Activated T-helper 17 cell treated with anti-CD3 and anti-CD28 coated beads, Interleukin-2, amount 50 U/mL, for 72 hours (primary cell): ENCODE measurements around the gene PTGER4. TPM values are rescaled to one million over a fixed set of nuclear protein-coding genes. Genes with fewer than 3 reads are reported as not detected.

ENCODE experiments used
- ATAC-seq: fragments of 150-1000 bp; cut with Tn5 transposase; replicated peaks from 2 replicates; pipeline ENCODE4 v1.10.0; 2021; ENCODE audit warnings: mild to moderate bottlenecking, moderate library complexity
- H3K27ac Mint-ChIP-seq: one replicate; pipeline ENCODE4 v1.8.0; 2022; ENCODE audit warnings: mixed read lengths
- H3K27me3 Mint-ChIP-seq: one replicate; pipeline ENCODE4 v1.8.0; 2022; ENCODE audit warnings: mixed read lengths
- H3K36me3 Mint-ChIP-seq: one replicate; pipeline ENCODE4 v1.8.0; 2022; ENCODE audit warnings: low read depth, mild to moderate bottlenecking, mixed read lengths
- H3K4me1 Mint-ChIP-seq: one replicate; pipeline ENCODE4 v1.8.0; 2022; ENCODE audit warnings: mixed read lengths
- H3K4me3 Mint-ChIP-seq: one replicate; pipeline ENCODE4 v1.8.0; 2022; ENCODE audit warnings: mild to moderate bottlenecking, mixed read lengths
- H3K9me3 Mint-ChIP-seq: one replicate; pipeline ENCODE4 v1.8.0; 2022; ENCODE audit warnings: mixed read lengths
- total RNA-seq, 2 donors: library from RNA; stranded (reverse); gene quantifications; one replicate each; pipeline ENCODE4 v1.2.3, GENCODE V29; 2022

The PTGER4 gene
- total RNA-seq, 2 donors from 2014 or later, result 42.6 to 100 TPM

GRCh38 chr5:40735609-40736008 lies 55.9 kb downstream of the PTGER4 start:
- ATAC-seq, result peak; percentile 64
- H3K4me1 Mint-ChIP-seq, result peaks cover 18% of the 10 kb centered on the region
- peak overlapping the region; percentile 1 for H3K4me3 Mint-ChIP-seq
- peaks cover 28% of the 10 kb centered on the region for H3K36me3 Mint-ChIP-seq
- H3K27ac Mint-ChIP-seq, result peak overlapping the region; percentile 54
- peaks cover 3% of the 10 kb centered on the region for H3K9me3 Mint-ChIP-seq
- H3K27me3 Mint-ChIP-seq, result no peaks in the 10 kb centered on the region

DNA sequence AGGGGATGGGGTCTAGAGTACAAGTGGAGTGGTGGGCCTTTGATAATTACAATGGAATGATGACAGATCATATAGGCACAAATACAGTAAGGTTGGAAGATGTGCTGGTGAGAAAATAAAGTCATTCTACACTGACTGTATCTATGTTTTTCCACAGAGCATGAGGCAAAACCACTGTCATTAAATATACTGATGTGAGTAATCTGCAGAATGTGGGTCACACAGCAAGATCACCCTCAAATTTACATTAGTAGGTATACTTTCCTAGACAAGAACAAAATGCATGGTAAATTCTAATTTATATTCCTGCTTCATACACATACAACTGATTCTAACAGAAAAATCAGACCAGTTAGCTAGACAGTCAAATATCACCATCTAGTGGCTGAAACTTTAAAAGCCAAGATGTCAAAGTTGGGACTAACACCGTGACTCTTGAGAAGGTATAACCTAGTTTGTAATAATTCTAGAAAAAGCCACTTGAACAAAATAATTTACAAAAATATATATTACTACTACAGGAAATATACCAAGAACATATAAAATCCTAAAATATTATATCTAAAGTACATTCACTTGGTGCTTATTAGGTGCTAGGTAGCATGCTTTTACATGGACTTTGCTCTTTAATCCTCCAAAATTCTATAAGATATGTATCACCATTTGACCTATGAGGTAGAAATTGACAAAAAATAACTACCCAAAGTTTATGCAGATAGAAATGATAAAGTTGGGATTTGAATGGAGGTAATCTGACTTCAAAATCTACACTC lies 56.6 kb downstream of the PTGER4 start:
- Mint-ChIP-seq H3K4me3 (peak overlapping the region; percentile 1), H3K9me3 (peaks cover 3% of the 10 kb centered on the region), H3K27ac (peak overlapping the region; percentile 54), H3K27me3 (no peaks in the 10 kb centered on the region), H3K4me1 (peaks cover 23% of the 10 kb centered on the region), H3K36me3 (peaks cover 34% of the 10 kb centered on the region)
- peak; percentile 72 for ATAC-seq

DNA sequence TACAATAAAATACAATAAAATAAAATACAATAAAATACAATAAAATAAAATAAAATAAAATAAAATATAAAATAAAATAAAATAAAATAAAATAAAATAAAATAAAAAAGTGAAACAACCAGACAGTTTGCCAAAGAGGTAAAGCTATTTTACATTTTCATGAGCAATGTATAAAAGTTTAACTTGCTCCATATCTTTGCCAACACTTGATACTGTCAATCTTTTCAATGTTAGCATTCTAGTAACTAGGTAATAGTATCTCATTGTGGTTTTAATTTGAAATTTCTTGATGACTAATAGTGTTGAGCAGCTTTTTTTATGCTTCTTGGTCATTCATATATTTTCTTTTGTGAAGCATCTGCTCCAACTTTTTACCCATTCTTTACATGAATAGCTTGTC lies 58.8 kb downstream of the PTGER4 start:
- Mint-ChIP-seq H3K36me3 (peaks cover 55% of the 10 kb centered on the region), H3K27ac (no peak overlapping the region)

More for the DNA sequence above, 58.8 kb downstream of the PTGER4 start:
- no peak for ATAC-seq
- peaks cover 27% of the 10 kb centered on the region for H3K4me1 Mint-ChIP-seq
- H3K9me3 Mint-ChIP-seq, result peaks cover 3% of the 10 kb centered on the region
- no peak overlapping the region for H3K4me3 Mint-ChIP-seq
- no peaks in the 10 kb centered on the region for H3K27me3 Mint-ChIP-seq

Other genes with a start within 250 kb of the PTGER4 start
- gene TTC33, start 76.0 kb downstream of the PTGER4 start, total RNA-seq, result 10 to 100 TPM; 14.1 to 21.4 TPM
- 10 to 100 TPM; 39.2 to 60.3 TPM for gene PRKAA1, start 118.5 kb downstream of the PTGER4 start, total RNA-seq
- gene RPL37, start 155.3 kb downstream of the PTGER4 start, total RNA-seq, result 1,000 to 10,000 TPM; 1,599 to 2,067 TPM
- gene CARD6, start 161.5 kb downstream of the PTGER4 start, total RNA-seq, result 1 to 10 TPM; 3.6 to 4.8 TPM
- not detected for gene C7, start 229.6 kb downstream of the PTGER4 start, total RNA-seq